Testis (tissue), 3 donors: Measurements from ENCODE around the gene TMEM223. TPM values are rescaled to one million over a fixed set of nuclear protein-coding genes. Genes with fewer than 3 reads are reported as not detected.

Experiments
- DNase-seq: peaks from one replicate; pipeline ENCODE4 v3.0.0-alpha.2; 2019
- H3K27ac ChIP-seq, 2 donors: fragments of 200-600 bp; sonication (generic); one replicate each; pipeline ENCODE4 v1.5.1; 2019
- H3K27me3 ChIP-seq: fragments of 200-600 bp; sonication (generic); one replicate; pipeline ENCODE4 v1.5.1; 2019
- H3K36me3 ChIP-seq: fragments of 200-600 bp; sonication (generic); one replicate; pipeline ENCODE4 v1.5.1; 2017; ENCODE audit warnings: low read depth; ENCODE audit errors: missing control alignments
- H3K4me1 ChIP-seq: fragments of 200-600 bp; sonication (generic); one replicate; pipeline ENCODE4 v1.5.1; 2019
- H3K4me3 ChIP-seq, 2 donors: fragments of 200-600 bp; sonication (generic); one replicate each; pipeline ENCODE4 v1.5.1; 2017 to 2019
- H3K9me3 ChIP-seq: fragments of 200-600 bp; sonication (generic); one replicate; pipeline ENCODE4 v1.5.1; 2017
- CTCF ChIP-seq, 3 experiments: fragments of 450-650 bp in 2 of 3; fragments of 200-600 bp in 1 of 3; sonication (generic) in 1 of 3; IDR thresholded peaks; one replicate each; pipeline ENCODE4 v1.5.1; 2016 to 2019; ENCODE audit warnings: antibody characterized with exemption in 3 of 3, mild to moderate bottlenecking in 2 of 3, moderate library complexity in 1 of 3
- POLR2A ChIP-seq: fragments of 450-650 bp; IDR thresholded peaks from one replicate; pipeline ENCODE4 v1.6.1; 2017; ENCODE audit warnings: antibody characterized with exemption, mild to moderate bottlenecking, moderate library complexity
- WGBS, 2 donors: methylation state at CpG; one replicate each; pipeline ENCODE4 v1.1.5; 2018; 5-methylcytosine and 5-hydroxymethylcytosine counted together
- intact Hi-C: fragments of 100-400 bp; cut with DNase I; formaldehyde crosslinking; loops from one replicate; pipeline ENCODE4 v1.15.1; 2023; ENCODE audit warnings: low total_unique reads
- polyA plus RNA-seq: library from polyadenylated mRNA; stranded (reverse); fragments of 350-450 nt; fragmentation: Illumina TruSeq; extraction: RNeasy Lipid Tissue Mini Kit (QIAGEN cat#74804); gene quantifications from one replicate; pipeline ENCODE4 v1.2.3, GENCODE V29; 2014; ENCODE audit warnings: low read depth, low replicate concordance; ENCODE audit not compliant: insufficient read depth
- total RNA-seq, 2 donors: library from RNA; depleted of rRNA; stranded (reverse); fragments of >200 nt; gene quantifications; one replicate each; pipeline ENCODE4 v1.2.3, GENCODE V29; 2016

The TMEM223 gene
- total and polyA plus RNA-seq, 3 donors from 2014 or later: 11.5 to 25.5 (median 24.1) TPM

GRCh38 chr11:62801071-62801470, 9.3 kb upstream of the TMEM223 start:
- no peaks in the 10 kb centered on the region for H3K27me3 ChIP-seq
- no peaks in the 10 kb centered on the region for H3K36me3 ChIP-seq
- no peaks in the 10 kb centered on the region for H3K9me3 ChIP-seq
- H3K4me3 ChIP-seq: no peak overlapping the region
- 78 to 88% methylated on average over 4 of the region's 4 CpGs for WGBS, 2 donors
- peaks cover 10% of the 10 kb centered on the region for H3K4me1 ChIP-seq
- no peak for DNase-seq
- TF ChIP-seq CTCF (IDR thresholded peaks at IDR 0.05) (no peak), POLR2A (no peak)
- intact Hi-C loops: no loop called here
- H3K27ac ChIP-seq: no peak overlapping the region

- no peaks in the 10 kb centered on the region for H3K36me3 ChIP-seq
- intact Hi-C loops: no loop called here
- no peak overlapping the region for H3K4me3 ChIP-seq
- no peak for DNase-seq
- TF ChIP-seq POLR2A: no peak
- no peak for TF ChIP-seq CTCF (IDR thresholded peaks at IDR 0.05)
- H3K4me1 ChIP-seq: peaks cover 11% of the 10 kb centered on the region
- WGBS, 2 donors: 87 to 95% methylated on average over 6 to 7 of the region's 10 CpGs
- no peaks in the 10 kb centered on the region for H3K27me3 ChIP-seq
- H3K27ac ChIP-seq: no peak overlapping the region
- no peaks in the 10 kb centered on the region for H3K9me3 ChIP-seq
These were observed 7.7 kb upstream of the TMEM223 start for GRCh38 chr11:62799486-62799885.

GRCh38 chr11:62796281-62796680, 4.5 kb upstream of the TMEM223 start:
- Histone ChIP-seq H3K9me3 (no peaks in the 10 kb centered on the region), H3K4me1 (peaks cover 16% of the 10 kb centered on the region), H3K4me3 (no peak overlapping the region), H3K36me3 (no peaks in the 10 kb centered on the region), H3K27me3 (no peaks in the 10 kb centered on the region), H3K27ac (no peak overlapping the region)
- TF ChIP-seq POLR2A: no peak
- TF ChIP-seq CTCF (IDR thresholded peaks at IDR 0.05): no peak
- DNase-seq: no peak
- 75 to 79% methylated on average over 7 of the region's 7 CpGs for WGBS, 2 donors
- intact Hi-C loops: no loop called here

- 71 to 75% methylated on average over 8 of the region's 8 CpGs for WGBS, 2 donors
- H3K36me3 ChIP-seq: no peaks in the 10 kb centered on the region
- peaks cover 23% of the 10 kb centered on the region for H3K4me1 ChIP-seq
- TF ChIP-seq POLR2A: no peak
- no peak for TF ChIP-seq CTCF (IDR thresholded peaks at IDR 0.05)
- no peaks in the 10 kb centered on the region for H3K9me3 ChIP-seq
- DNase-seq: no peak
- intact Hi-C loops: no loop called here
- H3K27ac ChIP-seq: peak overlapping the region in 1 of 2 donors; percentile 60
- no peak overlapping the region for H3K4me3 ChIP-seq
- no peaks in the 10 kb centered on the region for H3K27me3 ChIP-seq
These were observed 2.5 kb upstream of the TMEM223 start for GRCh38 chr11:62794201-62794775.

- H3K27ac ChIP-seq: peak overlapping the region; percentile 71 to 80
- WGBS, 2 donors: 20 to 23% methylated on average over 11 of the region's 11 CpGs
- DNase-seq: peak; percentile 52
- H3K27me3 ChIP-seq: no peaks in the 10 kb centered on the region
- peak overlapping the region; percentile 65 to 84 for H3K4me3 ChIP-seq
- H3K9me3 ChIP-seq: no peaks in the 10 kb centered on the region
- peaks cover 29% of the 10 kb centered on the region for H3K4me1 ChIP-seq
- no peak for TF ChIP-seq CTCF (IDR thresholded peaks at IDR 0.05)
- TF ChIP-seq POLR2A: no peak
- intact Hi-C loops: no loop called here
- no peaks in the 10 kb centered on the region for H3K36me3 ChIP-seq
These were observed 383 bp upstream of the TMEM223 start for GRCh38 chr11:62792202-62792575.
